HG03135 (cell line): ENCODE results near the gene DGCR8.

Source experiments
- ATAC-seq: cut with Tn5 transposase; IDR thresholded peaks from one replicate; pipeline ENCODE4 v1.9.1; 2021; ENCODE audit warnings: mild to moderate bottlenecking, moderate library complexity; ENCODE audit not compliant: unreplicated experiment

The DGCR8 gene

GRCh38 chr22:20135265-20135664 is 55.2 kb downstream of the DGCR8 start:
- no peak for ATAC-seq

DNA sequence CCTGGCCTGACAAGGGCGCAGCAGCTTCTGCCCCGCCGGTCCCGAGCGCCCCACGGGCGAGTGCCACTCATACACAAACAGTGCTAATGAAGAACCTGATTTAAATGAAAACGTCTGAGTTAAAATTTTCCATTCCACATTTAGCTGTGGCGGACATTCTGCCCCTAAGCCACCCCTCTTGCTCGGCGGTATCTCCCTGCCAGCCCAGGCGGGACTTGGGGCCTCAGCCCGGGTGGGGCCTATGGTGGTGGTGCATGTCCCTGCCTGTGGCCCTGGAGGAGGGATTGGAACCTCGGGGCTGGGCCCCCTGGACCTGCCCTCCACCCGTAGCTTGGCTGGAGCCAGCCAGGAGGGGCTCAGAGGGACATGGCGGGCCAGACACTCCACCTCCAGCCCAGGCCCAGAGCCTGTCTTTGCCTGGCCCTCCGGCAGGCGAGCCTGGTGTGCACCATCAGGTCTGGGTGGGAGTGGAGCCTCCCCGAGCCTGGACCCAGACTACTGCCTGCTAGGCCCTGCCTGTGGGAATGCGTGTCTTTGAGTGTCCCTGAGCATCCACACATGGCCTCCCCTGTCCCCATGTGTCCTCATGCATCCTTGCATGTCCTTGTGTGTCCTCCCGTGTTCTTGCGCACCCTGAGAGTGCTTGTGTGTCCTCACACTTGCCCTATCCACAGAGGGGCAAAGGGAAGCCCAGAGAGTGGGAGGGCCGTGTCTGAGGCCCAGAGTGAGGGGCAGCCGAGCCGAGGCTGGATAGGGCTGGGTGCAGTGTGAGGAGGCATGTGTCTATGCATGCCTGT is 56.0 kb downstream of the DGCR8 start:
- ATAC-seq = no peak

- no peak for ATAC-seq
Measured at GRCh38 chr22:20136603-20136873, 56.5 kb downstream of the DGCR8 start.

- ATAC-seq = no peak
Measured at GRCh38 chr22:20137113-20137512, 57.1 kb downstream of the DGCR8 start.

GRCh38 chr22:20137671-20138416 is 57.8 kb downstream of the DGCR8 start:
- no peak for ATAC-seq

- ATAC-seq = no peak
Measured at GRCh38 chr22:20138417-20138738, 58.3 kb downstream of the DGCR8 start.

- ATAC-seq = no peak
Measured at GRCh38 chr22:20138868-20139267, 58.8 kb downstream of the DGCR8 start.

DNA sequence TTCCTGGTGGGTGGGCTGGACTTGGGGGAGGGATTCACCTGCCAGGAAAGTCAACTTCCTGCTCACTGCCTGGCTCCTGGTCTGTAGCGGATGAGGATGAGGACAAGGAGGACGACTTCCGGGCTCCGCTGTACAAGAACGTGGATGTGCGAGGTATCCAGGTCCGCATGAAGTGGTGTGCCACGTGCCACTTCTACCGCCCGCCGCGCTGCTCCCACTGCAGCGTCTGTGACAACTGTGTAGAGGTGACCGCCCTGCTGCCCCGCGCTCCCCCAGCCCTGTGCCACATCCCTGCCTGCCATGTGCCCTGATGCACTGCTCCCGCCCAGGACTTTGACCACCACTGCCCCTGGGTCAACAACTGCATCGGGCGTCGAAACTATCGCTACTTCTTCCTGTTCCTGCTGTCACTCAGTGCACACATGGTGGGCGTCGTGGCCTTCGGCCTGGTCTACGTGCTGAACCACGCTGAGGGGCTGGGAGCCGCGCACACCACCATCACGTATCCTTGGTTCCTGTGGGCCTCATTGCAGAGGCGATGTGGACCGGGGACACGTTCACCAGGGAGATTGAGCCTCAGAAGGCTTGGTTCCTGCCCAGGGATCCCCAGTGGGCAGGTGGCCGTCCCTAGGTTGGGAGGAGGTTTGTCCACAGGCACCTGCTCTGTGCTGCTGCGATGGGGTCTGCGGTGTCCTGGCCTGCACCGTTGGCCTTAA is 59.5 kb downstream of the DGCR8 start:
- no peak for ATAC-seq

DNA sequence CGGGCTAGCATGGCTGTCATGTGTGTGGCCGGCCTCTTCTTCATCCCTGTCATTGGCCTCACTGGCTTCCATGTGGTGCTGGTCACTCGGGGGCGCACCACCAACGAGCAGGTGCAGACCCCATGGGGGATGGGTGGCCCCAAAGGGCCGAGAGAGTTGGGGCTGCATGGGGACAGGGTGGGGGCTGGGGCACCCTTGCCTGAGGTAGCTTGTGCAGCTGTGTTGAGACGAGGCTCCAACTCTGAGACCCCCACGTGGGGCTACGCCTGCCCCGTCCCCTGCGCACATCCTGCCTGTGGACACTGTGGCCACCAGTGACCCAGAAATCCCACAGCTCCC is 60.0 kb downstream of the DGCR8 start:
- ATAC-seq = no peak

DNA sequence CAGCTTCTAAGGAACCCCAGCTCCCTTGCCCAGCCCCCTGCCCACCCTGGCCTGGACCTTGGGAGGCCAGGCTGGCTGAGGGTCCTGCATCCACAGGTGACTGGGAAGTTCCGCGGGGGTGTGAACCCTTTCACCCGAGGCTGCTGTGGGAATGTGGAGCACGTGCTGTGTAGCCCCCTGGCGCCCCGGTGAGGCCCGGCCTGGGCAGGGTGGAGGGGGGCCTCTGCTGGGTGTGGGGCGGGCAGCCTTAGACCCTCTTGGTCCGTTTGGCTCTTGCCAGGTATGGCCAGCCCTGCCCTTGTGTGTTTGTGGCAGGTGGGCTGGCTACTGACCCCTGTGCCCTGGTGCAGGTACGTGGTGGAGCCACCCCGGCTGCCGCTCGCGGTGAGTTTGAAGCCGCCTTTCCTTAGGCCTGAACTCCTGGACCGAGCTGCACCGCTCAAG is 60.5 kb downstream of the DGCR8 start:
- ATAC-seq = no peak

DNA sequence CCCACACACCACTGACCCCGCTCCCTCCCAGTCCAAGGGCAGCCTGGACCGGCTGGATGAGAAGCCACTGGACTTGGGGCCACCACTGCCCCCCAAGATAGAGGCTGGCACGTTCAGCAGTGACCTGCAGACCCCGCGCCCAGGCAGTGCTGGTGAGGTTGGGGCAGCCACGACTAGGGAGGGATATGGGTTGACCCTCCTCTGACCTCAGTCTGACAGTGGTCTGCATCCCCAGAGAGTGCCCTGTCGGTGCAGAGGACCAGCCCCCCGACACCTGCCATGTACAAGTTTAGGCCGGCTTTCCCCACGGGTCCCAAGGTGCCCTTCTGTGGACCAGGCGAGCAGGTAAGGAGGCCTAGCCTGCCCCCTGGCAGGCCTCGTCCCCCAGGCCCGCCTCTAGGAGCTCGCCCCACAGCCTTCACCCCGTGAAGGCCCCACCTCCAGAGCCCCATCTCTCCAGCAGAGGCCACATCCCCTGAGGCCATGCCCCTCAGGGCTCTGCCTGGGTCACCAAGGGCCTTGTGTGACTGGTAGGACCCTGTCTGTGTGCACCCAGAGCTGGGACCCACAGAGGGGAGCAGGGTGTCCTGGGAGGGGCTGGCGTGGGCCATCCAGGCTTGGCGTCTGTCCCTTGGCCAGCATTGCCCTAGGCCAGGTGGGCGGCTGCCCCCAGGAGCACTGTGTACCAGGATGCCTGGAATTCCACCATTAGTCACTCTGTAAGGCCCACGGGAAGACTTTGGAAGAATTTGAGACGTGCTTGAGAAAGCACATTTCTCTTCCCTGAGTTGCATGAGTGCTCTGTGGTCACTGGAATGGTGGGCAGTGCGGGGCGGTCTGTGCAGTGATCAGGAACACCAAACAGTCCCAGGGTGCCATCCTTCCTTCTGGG is 61.4 kb downstream of the DGCR8 start:
- ATAC-seq = no peak

DNA sequence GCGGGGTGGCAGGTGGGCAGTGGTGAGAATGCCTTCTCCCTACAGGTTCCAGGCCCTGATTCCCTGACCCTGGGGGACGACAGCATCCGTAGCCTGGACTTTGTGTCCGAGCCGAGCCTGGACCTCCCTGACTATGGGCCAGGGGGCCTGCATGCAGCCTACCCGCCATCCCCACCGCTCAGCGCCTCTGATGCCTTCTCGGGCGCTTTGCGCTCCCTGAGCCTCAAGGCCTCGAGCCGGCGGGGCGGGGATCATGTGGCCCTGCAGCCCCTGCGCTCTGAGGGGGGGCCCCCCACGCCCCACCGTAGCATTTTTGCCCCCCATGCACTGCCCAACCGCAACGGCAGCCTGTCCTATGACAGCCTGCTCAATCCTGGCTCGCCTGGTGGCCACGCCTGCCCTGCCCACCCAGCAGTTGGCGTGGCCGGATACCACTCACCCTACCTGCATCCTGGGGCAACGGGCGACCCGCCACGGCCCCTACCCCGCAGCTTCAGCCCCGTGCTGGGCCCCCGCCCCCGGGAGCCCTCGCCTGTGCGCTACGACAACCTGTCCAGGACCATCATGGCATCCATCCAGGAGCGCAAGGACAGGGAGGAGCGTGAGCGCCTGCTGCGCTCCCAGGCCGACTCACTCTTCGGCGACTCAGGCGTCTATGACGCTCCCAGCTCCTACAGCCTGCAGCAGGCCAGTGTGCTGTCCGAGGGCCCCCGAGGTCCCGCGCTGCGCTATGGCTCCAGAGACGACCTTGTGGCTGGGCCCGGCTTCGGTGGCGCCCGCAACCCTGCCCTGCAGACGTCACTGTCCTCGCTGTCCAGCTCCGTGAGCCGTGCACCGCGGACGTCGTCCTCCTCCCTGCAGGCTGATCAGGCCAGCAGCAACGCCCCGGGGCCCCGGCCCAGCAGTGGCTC is 62.9 kb downstream of the DGCR8 start:
- ATAC-seq = no peak

DNA sequence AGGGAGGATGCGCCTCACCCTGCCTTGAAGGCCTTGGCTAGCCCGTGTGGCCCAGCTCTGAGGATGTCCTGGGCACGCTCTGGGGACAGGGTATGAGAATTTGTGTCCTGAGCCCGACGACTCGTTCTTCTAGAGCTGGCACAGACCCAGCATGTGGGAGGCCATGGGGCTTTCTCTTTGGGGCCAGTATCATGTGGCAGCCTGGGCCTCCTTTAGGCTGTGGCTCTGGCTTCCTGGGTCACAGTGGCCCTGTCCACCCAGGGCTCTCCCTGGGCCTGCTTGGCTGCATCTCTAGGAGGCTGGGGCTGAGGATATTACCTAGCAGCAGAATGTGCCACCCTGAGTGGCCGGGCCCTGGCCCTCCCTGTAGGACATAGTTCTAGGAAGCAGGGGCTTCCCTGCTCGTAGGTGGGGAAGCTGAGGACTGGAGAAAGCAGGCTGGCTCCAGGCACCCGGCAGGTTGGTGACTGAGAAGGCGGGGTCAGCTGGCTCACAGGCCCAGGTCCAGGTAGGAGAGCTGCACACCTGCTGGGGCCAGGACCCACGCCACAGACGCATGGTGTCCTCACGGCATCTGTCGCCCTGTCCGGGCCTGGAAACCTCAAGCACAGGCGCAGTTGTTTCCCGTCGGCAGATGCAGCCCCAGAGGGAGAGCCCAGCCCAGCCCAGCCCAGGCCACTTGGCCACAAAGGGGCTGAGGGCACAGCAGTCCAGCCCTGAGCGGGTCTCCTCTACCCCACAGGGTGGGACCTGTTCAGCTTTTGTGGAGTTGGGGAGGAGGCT is 64.0 kb downstream of the DGCR8 start:
- no peak for ATAC-seq

- ATAC-seq = no peak
Measured at GRCh38 chr22:20145206-20145831, 65.3 kb downstream of the DGCR8 start.

GRCh38 chr22:20145832-20146223 is 65.8 kb downstream of the DGCR8 start:
- no peak for ATAC-seq

DNA sequence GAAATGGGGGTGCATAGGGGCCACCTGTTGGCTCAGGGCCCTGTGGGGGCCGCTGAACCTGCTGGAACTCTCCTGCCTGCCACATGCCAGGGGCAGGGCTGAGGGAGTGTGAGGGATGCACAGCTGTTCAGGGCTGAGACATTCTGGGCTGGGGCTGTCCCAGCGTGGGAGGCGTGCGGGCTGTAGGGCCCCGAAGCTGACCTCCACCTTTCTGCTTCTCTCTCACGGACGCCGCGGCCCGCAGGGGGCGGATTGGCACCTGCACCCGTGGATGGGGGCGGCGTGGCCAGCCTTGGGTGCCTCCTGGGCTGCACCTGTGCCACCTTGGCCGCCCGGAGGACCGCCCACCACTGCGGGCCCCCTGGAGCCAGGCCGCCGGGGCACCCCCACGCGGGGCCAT is 66.7 kb downstream of the DGCR8 start:
- ATAC-seq = no peak

- no peak for ATAC-seq
Measured at GRCh38 chr22:20147237-20147988, 67.4 kb downstream of the DGCR8 start.

GRCh38 chr22:20148414-20148813 is 68.4 kb downstream of the DGCR8 start:
- no peak for ATAC-seq
